ENCODE data around the gene IGF1. TPM values are rescaled to one million over a fixed set of nuclear protein-coding genes. Genes with fewer than 3 reads are reported as not detected.
"Not testable (repeated sequence)": the region's sequence is repeated elsewhere in the genome, so short reads cannot be mapped to it uniquely, and the experiment has no call there.

The IGF1 gene
- total RNA-seq, 1 donor from 2014 or later: 72.9 TPM

DNA sequence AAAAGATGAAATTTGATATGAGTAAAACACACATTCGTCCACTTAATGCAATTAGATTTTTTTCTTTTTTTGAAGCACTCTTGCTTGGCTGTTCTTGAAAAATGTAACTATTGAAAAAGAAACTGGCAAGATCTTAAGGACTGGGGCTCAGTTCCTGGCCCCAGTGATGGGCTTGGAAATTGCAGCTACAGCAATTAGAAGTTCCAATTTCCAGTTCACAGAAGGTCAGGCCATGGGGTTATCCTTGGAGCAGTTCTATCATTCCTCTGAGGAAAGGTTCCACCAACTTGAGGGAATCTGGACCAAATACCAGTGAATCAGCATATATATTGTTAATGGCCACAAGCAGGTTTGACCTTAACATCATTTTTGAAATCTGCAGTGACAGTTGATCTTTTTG is 18.9 kb downstream of the IGF1 start:
- no peak for DNase-seq

- no peak for DNase-seq
Observed at GRCh38 chr12:102459314-102459713, 21.0 kb downstream of the IGF1 start.

DNA sequence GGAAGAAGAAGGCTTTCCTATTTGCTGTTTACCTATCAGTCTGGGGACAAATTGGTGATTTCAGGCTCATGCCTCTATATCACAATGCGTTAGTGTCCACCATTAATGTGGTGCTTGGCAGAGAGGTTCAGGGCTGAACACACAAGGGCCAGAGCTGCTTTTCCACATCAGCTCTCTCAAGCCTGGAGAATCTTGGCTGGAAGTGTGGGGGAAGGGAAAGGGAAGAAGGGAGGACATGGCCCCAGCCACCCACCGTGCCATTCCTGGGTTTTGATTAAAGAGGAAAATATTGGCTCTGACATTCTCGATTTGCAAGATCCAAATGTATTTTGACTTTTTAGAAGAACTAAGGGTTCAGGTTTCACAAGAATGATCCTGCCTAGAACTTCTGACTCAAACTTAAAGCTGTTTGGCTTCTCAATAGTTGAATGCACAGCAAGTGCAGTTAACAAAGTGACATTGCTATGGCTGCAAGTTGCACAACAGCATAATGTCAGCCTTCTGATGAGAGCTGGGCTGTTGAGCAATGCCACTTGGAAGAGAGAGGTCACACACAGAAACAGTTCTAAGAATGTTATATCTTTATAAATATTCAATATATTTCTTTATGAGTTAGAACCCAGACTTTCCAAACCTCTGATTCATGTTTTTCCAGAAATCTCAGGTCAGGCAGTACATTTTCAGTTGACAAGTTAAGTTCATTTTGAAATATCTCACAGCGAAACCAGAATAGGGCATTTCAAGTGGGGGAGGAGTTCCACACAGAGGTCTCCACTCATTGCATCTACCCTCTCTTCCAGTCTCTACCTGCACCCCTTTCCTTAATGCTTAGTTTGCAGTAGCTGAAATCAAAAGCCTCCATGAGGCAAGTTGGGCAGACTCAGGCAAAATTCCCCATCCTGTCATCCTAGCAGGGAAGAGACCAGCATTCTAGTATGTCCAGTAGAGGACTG is 25.3 kb downstream of the IGF1 start:
- no peak for DNase-seq

DNA sequence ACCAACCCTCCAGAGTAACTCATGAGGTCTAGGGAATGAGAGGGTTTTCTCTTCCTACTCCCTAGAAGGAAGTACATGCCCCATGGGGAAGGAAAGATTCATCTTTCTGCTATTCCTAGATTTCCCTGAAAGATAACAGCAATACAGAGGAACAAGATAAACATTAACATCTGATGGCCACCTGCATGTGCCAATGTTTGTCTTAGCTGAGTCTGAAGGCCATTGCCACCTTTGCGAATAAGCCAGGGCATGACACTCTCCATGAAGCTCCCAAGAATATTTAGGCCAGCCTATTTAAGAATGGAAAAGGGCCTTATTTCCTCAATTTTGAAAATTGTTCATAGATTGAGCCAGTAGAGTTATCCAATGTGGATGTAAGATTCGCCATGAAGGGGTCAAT is 26.0 kb downstream of the IGF1 start:
- no peak for DNase-seq

DNA sequence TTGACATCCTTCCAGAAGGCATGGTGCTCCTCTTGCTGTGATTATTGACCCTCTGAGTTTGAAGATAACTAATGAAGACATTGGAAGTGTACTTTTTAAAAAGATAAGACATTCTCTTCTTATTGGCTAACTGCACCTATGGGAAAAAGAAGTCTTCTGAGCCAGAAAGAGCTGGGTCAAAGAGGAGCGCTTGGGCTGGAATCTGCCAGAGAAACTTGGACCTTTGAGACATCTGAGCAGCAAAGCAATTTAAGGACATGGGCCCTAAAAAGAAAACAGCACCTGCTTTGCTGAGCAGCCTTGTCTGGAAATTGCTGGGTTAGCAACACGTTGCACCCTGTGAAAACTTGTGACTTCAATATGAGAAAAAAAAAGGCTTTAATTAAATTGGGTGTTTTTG is 27.8 kb downstream of the IGF1 start:
- no peak for DNase-seq

DNA sequence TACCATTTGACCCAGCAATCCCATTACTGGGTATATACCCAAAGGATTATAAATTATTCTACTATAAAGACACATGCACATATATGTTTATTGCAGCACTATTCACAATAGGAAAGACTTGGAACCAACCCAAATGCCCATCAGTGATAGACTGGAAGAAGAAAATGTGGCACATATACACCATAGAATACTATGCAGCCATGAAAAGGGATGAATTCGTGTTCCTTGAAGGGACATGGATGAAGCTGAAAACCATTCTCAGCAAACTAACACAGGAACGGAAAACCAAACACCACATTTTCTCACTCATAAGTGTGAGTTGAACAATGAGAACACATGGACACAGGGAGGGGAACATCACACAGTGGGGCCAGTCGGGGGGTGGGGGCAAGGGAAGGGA is 31.3 kb downstream of the IGF1 start:
- DNase-seq: not testable (repeated sequence)

GRCh38 chr12:102447426-102447825 is 32.9 kb downstream of the IGF1 start:
- DNase-seq: not testable (repeated sequence)

DNA sequence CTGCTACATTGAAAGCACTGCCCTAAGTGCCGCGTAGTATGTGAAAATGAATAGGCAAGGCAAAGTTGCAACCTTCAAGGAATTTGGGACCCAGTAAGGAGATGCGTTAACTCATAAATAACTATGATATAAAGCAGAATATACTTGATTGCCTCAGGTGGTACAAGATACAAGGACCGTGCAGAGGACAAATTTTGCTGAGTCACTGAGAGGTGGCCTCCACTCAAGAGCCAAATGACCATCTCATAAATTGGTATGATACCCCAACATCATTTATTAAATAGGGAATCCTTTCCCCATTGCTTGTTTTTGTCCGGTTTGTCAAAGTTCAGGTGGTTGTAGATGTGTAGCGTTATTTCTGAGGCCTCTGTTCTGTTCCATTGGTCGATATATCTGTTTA is 35.7 kb downstream of the IGF1 start:
- DNase-seq: no peak

GRCh38 chr12:102444093-102444492 is 36.3 kb downstream of the IGF1 start:
- DNase-seq: no peak

DNA sequence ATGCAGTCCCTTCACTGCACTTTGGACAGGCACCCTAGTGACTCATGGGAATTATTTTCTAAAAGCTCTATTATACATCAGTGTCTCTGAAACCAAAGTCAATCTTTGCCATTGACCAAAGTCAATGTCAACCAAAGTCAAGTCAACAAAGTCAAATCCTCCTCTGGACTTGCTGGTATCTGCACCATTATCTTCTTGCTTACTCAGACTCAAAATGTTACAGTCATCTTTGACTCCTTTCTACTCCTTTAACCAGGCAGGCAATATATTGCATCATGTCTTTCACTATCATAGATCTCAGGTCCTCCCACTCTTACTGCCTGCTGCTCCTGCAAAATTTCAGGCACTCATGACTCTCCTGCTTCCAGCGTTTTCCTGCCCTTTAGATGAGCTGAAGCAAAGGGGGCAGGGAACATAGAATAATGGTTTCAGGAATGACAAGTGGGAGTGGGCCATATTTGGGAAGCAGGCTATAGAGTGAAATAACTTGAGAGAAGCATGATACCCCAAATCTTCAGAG is 39.2 kb downstream of the IGF1 start:
- DNase-seq: no peak

DNA sequence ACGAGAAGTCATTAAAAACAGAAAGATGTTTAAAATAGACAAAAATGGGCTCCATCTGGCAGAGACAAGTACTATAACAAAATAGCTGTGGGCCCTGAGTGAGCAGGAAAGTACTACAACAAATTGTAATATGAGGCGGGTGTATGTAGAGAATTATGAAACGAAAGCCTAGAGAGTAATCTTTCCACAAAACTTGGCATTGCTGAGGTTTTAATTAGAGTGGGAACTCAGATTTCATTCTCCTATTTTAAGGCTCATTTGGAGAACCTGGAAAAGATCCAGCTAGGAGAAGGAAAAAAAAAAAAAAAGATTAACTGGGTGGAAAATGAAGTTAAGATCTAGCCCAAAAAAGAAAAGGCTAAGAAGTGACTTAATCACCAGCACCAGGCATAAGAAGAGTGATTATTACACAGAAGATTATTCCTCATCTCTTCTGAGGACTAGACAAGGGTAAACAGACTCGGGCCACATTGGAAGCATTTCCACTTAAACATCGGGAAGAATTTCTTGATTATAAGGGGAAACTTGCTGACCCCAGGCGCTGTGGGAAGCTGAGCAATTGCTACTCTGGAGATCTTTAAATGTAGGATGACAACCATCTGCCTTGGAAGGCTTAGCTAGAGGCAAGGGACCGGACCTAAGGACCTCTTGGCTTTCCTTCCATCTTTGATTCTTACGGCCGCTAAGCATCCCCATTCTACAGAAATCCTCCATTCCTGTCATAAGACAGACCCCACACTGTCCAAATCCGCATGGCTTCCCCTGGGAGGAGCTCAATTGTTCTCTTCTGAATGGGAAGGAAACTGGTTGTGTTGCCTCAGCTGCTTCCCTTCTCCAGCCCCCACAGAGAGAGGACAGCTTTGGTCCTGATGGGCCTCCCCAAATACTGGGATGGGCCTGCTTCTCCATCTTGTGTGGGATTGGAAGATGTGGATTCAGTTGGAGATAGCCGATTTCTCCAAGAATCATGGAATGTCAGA is 40.6 kb downstream of the IGF1 start:
- peak; percentile 85 for DNase-seq

GRCh38 chr12:102438827-102439210 is 41.5 kb downstream of the IGF1 start:
- no peak for DNase-seq

- DNase-seq: no peak
Observed at GRCh38 chr12:102438047-102438826, 42.1 kb downstream of the IGF1 start.

- DNase-seq: no peak
Observed at GRCh38 chr12:102437511-102437910, 42.9 kb downstream of the IGF1 start.

- no peak for DNase-seq
Observed at GRCh38 chr12:102436867-102437266, 43.5 kb downstream of the IGF1 start.

- no peak for DNase-seq
Observed at GRCh38 chr12:102435827-102436436, 44.4 kb downstream of the IGF1 start.

DNA sequence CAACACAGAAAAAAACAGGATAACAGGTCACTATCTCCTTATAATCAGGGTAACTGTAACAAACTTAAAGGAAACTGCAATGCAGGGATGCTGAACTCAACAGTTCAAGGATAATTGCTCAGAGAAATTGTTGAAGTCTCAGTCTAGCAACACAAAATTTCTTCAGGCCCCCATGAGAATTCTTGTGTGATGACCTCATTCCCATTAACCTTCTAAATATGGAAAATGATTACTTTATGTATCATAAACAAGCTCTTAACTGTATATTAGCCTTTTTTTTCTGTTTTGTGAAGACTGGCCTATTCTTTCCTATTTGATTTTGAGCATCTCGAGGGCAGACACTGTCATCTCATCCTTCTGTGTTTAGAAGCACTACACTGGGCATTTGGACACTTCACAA is 47.1 kb downstream of the IGF1 start:
- DNase-seq: no peak

DNA sequence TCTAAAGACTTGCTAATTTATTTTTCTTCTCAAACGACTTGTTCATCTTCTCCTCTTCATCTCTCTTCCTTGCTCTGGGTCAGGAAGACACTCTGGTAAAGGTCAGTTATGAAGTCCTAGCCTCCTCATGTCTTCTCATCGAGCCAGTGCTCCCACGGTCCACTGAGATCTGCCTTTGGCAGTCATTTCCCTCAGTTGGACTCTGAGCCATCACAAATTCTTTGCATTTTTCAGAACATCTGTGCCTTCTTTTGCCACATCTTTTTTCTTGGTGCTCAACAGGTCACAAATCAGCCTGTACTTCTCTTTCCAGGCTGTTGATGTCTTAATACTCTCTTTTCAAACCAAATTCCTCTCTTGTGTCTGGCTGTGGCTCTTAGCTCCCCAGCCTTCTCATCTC is 49.7 kb downstream of the IGF1 start:
- no peak for DNase-seq

- DNase-seq: no peak
Observed at GRCh38 chr12:102429211-102430154, 50.9 kb downstream of the IGF1 start.

GRCh38 chr12:102427543-102427941 is 52.8 kb downstream of the IGF1 start:
- peak; percentile 64 for DNase-seq
